GM21529 (cell line): ENCODE measurements around the gene SBF2.
"Not testable (repeated sequence)": the region's sequence is repeated elsewhere in the genome, so short reads cannot be mapped to it uniquely, and the experiment has no call there.

Experiments used
- ATAC-seq: cut with Tn5 transposase; IDR thresholded peaks from one replicate; pipeline ENCODE4 v1.9.1; 2021; ENCODE audit not compliant: unreplicated experiment

SBF2 gene

DNA sequence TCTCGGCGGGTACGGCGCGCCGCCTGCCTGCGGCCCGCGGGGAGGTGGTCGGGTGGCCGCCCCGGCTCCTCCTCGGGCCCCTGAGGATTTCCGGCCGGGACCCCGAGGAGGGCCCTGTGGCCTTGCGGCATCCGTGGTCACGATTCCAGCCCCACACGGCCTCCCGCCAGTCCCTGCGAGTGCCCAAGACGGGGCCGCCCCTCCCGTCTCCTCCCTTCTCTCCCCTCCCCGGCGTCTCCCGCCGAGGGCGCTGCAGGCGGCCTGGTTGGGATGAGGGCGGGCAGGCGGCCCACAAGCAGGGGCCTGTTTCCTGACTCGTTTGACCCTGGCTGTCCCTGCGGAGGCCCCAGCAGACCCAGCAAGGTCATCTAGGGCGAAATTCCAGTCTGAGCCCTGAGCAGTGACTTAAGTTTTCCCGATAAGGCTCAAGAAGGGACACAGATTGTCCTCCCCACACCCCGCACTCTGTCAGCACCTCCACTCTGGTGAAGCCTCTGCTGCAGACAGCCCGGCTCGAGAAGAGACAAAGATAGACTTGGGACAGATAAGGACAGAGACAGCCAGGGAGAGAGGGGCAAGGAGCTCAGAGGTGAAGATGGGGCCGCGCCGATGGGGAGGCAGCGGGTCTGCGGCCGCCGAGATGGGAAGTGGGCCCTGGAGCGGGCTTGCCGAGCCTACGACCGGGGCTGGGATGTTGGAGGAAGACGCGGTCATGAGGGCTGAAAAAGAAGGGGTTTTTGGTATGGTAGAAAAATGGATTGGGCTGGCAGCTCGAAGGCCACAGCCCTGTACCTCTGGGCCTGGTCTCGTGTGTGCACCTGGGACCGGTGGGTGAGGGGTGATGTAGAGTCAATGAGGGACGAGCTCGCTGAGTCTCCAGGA, 535.1 kb downstream of the SBF2 start:
- ATAC-seq, result peak; percentile 40

DNA sequence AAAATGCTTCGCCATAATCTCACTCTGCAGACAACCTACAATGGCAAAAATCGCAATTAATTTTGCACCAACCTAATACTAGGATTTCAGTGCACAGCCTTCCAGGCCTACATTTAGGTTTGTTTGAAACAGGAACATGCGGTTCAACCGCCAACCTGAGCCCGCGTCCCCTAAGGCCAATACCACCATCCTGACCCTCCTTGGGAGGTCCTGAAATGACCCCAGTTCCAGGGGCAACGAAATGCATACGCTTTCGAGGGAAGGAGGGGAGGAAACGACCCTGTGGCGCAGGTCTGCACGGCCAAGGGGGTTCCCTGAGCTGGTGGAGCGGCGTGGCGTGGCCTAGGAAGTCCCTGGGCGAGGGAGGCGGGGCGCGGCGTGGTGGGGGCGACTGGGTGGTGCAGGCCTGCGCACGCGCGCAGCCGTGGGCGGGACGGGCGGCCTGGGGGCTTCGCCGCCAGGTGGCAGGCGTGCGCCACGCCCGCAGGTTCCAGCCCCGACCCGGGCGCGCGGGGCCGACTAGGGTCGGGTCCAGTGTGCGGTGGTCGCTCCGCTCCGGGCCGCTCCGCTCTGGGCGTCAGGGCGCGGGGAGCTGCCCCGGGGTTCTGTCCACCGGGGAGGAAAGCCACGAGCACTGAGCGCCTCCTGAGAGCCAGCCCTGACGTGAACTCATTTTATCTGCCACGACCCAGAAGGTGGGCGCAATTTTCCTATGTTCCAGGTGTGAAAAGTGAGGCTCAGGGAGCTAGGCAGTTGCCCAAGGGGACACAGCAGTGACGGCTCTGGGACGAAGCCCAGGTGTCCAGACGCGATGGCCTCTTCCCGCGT, 536.0 kb downstream of the SBF2 start:
- ATAC-seq, result peak; percentile 49

DNA sequence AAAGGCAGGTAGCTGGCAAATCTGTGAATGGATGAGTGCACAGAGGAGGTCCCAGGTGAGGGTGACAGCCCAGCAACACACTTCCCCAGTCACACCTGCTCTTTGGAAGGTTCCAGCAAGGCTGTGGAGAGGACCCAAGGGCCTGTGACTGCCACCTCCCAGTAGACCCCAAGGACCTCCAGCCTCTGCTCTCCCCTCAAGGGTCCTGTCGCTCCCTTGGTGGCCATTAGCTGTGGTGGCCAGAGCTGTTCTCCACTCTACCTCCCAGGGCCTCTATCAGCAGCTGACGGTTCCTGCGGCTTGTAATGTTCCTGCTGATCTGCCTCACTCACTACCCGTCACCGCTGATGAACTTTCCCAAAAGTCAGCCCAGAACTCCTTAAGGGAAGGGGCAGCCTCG, 537.1 kb downstream of the SBF2 start:
- no peak for ATAC-seq

DNA sequence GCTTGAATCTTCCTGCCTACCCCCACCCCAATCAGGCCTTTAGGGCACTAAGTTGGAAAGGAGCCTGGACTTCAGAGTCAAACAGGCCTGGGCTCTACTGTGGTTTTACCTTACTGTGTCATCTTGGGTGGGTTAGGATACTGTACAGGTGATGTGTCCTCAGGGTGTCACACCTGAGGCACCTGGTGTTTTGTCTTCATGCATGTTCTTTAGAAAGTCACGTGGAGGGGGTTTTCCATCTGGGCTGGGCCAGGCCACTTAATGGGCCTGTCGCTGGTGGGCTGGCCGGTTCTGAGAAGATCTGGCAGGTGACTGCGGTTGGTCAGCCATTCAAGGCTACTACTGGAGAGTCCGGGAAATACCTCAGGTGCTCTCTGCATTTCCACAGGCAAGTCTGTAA, 537.6 kb downstream of the SBF2 start:
- no peak for ATAC-seq

DNA sequence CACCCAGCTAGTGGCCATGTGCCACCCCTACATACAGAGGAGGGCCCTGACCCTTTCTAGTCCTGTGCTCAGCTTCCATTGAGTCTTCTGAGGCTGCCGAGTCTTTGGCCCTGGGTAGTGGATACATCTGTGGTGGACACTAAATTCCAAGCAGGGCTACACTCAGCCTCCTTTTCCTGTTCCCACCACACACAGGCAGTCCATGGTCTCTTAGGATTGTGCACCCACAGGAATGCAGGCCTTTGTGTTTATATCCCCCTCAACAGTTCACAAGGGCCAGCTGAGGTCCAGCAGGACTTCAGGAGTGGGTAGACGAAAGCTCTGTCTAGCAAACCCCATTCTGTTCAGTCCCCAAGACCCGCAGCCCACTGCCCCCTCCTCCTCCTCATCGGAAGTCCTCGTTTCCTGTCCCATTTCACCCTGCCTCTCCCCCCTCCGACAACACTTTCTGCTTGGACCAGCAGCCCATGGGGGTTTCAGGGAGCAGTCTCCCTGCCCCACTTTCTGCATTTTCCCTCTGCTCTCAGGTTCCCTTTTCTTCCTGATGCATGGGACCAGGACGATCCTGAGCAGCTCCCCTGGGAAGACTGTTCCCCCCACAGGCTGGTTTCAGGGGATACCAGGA, 538.3 kb downstream of the SBF2 start:
- ATAC-seq, result no peak

DNA sequence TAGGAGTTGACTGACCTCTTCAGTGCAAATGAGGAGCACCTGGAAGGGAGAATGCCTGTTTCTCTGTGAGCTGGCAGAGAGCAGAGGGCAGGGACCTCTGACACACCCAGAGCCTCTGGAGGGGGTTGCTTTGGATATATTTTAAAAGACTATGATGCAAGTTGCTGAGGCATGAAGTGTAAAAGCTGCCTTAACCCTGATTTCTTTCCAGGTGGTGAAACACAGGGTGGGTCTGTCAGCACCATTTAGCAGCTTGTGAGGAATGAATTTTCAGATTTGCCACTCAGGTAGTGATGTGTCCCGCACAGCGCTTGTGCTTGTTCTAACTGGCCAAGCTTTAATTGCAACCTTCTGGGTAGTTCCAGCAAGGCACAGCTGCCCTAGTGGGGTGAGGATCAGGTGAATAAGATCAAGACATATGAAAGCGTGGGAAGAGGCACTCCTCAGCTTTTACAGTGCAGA, 540.0 kb downstream of the SBF2 start:
- no peak for ATAC-seq

DNA sequence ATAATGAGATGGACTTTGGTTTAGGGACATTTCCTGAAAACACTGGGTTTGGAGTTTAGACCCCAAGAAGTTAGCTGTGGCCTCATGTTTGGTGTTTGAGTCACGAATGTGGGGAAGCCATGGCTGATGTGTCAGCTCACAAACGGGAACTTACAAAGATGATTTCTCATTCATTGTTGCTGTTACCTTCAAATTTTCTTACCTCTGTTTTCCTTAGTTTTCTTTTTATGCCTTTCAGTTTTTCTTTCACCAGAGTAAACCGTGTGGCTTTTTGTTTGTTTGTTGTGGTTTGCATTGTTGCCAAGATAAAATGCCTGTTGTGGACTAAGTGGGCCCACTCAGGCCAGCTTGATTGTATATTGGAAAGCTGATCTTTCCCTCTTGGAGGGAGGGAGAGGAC, 541.0 kb downstream of the SBF2 start:
- no peak for ATAC-seq

DNA sequence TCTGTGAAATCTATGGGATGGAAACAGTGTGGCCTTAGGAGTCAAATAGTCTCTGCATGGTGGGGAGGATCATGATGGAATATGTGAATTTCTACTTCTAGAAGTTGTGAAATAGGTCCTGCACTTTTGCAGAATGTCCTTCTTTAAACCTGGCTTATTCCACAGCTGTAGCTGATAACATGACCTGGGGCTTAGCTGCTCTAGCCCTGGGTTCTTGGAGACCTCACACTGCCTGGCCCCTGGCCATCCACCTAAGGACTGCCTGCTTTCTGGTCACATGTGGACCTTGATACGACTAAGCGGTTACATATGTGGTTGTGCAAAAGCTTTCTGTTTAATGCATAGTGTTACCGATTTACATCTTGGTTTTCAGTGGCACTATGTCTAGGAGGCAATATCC, 541.9 kb downstream of the SBF2 start:
- ATAC-seq, result no peak

DNA sequence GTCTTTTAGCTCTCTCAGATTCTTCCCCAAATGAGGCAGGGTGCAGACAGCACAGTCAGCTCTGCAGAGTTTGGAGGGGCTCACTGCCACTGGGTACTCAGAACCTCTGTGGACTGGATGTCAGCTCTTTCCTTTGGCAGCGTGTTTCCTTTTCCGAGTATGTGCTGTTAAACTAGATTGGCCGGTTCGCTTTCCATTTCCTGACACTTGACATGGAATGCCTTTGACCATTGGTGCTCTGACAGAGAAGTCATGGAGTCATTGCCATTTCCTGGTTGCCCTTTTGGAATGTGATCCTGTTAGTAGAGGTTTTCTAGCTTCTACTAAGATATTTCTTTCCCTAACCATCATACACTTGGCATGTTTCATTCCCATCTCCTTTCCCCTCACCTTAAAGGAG, 543.5 kb downstream of the SBF2 start:
- ATAC-seq, result no peak

DNA sequence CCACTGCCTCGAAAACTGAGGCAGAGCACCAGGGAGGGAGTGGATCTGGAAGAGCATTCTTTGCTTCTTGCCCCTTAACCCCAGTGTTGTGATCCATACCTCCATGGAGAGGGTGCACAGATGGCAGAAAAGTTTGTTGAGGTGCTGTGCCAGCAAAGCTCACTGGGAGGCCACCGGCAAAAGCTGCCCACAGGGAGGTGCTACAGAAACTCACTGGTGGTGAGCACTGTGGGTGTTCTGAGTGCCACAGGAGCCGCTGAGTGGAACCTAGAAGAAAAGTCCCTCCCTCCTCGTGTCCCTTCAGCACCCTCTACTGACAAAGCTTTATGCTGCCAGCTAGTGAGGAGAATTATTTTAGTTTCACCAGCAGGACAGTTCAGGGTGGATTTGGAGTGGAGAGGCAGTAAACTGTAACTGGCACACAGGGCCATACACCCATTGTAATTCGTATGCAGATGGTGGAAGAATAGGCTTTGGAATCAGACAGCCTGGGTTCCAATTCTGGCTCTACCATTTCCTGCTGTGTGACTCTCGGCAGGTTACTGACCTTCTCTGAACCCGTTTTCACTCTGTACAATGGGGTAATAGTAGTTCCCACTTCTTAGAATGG, 545.6 kb downstream of the SBF2 start:
- peak; percentile 70 for ATAC-seq

DNA sequence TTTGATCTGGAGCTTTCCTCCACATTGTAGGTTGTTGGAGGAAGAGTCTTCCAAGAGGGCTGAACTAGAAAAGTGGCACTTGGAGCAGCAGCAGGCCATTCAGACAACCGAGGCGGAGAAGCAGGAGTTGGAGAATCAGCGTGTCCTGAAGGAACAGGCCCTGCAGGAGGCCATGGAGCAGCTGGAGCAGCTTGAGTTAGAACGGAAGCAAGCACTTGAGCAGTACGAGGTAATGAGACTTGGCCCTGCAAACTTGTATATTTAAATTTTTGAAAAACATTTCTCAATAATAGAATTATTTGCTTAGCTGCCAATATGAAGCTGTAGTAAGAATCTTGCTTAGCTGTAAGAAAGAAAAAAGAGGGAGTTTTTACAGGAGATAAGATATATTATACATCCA, 546.2 kb downstream of the SBF2 start:
- ATAC-seq, result no peak

DNA sequence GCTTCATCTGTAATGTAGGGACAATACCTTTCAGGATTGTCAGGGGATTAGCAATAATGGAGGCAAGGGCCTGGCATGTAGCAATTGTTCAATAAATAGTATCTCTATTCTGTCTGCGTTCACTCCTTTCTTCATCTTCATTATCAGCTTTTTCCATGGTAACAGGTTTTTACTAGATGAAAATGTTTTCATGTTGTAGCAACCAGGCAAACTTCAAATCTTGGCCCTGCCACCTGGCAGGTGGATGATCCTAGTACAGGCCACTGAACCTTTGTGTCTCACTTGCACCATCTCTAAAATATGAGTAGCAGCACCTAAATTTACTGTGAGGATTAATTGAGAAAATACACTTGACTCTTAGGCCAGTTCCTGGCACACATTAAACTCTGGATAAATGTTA, 546.8 kb downstream of the SBF2 start:
- no peak for ATAC-seq

DNA sequence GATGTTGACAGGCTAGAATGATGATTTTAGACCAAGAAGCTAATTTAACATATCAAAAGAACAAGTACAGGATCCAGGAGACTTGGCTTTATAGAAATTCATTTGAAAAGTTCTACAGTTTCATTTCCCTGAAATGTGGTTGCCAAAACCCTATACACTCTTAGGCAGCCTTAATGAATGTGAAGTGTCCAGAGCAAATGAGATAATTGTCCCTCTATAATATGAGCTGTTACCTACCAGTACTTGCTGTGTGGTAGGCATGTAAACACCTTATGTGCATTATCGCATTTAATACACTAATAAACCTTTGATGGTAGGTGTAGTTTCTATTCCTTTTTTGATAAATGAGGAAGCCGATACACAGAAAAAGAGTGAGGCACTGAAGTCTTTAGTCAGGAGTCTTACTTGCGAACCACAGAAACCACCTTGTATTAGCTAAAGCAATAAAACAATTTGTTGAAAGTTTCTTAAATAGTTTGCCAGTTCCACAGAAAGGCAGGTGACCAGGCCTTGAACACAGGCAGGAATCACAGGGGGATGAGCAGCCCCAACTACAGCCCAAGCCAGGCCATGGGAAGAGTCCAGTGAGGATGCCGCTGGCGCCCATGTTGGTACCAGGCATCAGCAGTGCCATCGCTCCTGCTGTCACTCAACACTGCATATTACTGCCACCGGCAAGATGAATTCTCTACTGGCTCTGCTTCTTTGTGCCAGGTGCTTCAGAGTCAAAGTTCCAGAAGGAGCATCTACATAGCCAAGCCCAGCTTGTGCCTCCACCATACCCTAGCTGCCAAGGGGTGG, 548.4 kb downstream of the SBF2 start:
- ATAC-seq, result peak; percentile 47

DNA sequence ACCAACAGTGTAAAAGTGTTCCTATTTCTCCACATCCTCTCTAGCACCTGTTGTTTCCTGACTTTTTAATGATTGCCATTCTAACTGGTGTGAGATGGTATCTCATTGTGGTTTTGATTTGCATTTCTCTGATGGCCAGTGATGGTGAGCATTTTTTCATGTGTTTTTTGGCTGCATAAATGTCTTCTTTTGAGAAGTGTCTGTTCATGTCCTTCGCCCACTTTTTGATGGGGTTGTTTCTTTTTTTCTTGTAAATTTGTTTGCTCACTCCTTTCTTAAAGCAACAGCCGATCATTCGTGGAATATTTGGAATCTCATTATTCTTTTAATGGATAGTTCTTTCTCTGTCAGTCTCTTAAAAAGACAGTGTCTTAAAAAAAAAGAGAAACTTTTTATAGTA, 550.5 kb downstream of the SBF2 start:
- not testable (repeated sequence) for ATAC-seq

DNA sequence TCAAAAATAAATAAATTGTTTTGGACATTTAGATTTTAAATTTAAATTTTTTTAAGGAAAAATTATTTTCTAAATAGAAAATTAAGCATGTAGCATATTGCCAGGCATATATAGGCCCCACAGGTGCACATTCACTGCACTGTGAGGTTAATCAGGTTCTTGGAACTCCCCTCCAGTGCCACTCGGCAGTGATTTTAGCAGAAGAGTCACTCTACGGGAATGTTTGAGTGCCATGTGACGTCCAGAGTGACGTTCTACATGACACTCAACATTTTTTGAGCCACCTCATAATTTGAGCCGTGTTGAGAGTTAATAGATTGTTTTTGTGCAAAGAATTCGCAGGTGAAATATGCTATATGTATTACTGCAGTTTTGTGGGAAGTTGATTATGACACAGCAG, 552.8 kb downstream of the SBF2 start:
- no peak for ATAC-seq

DNA sequence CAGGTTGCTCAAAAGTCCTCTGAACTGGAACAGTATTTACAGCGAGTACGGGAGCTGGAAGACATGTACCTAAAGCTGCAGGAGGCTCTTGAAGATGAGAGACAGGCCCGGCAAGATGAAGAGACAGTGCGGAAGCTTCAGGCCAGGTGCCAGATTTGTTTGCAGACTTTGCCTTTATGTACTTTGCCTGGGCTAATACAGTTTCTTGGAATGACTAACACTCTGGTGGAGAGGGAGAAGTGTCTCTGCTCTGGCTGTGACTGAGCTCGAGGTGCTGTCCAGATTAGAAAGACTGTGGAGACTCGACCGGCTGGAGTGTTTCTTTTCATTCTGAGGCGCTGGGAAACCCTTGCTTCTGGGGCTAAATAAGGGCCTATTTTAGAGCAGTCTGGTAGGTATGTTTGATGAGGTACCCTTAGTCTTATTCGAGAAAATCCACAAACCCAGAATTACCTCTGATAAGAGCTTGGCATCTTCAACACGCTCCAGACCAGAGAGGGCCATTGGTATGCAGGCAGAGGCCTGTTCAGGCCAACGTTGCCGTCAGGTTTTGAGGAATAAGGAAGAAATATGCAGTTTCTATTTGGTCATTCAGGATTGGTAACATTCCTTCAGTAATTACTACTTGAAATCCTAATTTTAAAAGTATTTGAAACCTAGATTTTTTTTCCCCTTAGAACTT, 553.7 kb downstream of the SBF2 start:
- ATAC-seq, result peak; percentile 45

DNA sequence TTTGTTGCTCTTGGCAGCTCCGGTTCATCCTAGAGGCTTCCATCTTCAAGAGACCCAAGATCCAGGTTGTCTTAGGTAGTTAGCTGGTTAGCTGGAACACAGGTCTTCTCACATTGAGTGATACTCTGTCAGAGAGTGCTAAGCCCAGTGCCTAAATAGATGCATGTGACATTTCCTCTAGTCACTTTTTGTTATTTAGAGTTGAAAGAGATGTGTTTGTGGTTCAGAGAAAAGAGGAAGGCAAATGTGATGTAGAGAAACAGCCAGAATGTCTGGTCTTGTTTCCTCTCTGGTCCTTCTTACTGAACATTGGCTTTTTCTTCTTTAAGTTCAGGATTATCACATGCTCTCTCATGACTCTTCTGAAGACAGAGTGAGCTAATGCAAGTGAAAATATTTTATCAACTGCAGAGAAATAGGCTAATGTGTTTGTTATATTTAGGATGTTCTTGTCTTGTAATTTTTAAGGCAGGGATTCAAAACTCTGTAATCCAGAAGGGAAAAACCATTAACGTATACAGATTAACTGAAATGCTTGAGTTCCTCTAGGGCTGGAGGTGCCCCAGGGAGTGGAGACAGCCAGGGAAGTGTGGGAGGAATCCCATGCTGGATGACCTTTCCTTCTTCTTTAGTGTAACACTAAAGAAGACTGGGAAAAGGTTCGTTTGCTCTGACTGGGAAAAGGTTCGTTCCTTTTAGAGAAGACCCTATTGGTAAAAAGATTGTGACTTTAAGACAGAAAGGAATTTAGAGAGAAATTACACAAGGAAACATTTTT, 554.7 kb downstream of the SBF2 start:
- peak; percentile 69 for ATAC-seq

DNA sequence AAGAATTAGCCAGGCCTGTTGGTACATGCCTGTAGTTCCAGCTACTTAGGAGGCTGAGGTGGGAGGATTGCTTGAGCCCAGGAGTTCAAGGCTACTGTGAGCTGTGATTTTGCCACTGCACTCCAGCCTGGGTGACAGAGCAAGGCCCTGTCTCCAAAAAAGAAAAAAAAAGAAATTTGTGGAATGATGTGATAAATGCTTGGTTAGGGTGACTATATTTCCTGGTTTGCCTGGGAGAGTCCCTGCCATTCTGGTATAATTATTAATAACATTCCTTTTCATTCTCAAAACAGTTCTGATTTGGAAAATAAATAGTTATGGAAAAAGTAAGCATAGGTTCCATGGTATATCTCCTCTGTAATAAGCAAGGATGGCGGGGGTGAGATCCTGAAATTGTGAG, 555.3 kb downstream of the SBF2 start:
- ATAC-seq, result no peak

DNA sequence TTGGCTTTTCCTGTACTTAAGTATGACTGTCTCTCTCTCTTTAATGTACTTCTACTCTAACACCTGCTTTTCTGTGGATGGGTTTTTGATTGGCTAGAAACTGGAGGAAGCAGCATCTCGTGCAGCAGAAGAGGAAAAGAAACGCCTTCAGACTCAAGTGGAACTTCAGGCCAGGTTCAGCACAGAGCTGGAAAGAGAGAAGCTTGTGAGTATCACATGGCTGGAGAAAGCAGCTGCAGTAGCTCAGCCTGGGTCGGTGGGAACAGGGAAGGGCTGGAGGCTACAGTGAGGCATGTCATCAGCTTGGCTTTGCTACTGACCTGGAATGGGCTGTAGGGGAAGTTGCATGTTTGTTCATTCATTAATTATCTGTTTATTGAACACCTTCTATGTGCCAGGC, 555.9 kb downstream of the SBF2 start:
- ATAC-seq, result no peak
